Panc1 (cell line): Measurements from ENCODE around the gene PHYHIPL. TPM values are rescaled to one million over a fixed set of nuclear protein-coding genes. Genes with fewer than 3 reads are reported as not detected.

Experiments used
- ATAC-seq: fragments of 200-7000 bp; cut with Tn5 transposase; 2 replicates; pipeline ENCODE4 v1.9.1; 2020; ENCODE audit warnings: mild to moderate bottlenecking, moderate library complexity
- BruUV-seq: library from RNA; stranded (reverse); fragments of 400-500 nt; replicated peaks from 2 replicates; lab custom pipeline; 2021; lab: Mats Ljungman, UMichigan
- CTCF ChIA-PET: fragments of 300-600 bp; sonication (Branson Sonifier 250); formaldehyde crosslinking; loops from one replicate; lab custom pipeline; 2022; ENCODE audit warnings: antibody characterized with exemption; lab: Charles Lee
- POLR2A ChIA-PET: fragments of 300-600 bp; sonication (Branson Sonifier 250); formaldehyde crosslinking; loops from one replicate; lab custom pipeline; 2022; ENCODE audit warnings: antibody characterized with exemption; lab: Charles Lee
- DNase-seq: peaks from one replicate; pipeline ENCODE4 v3.0.0-alpha.2; 2010; ENCODE audit warnings: low read depth, low spot score
- H3K27ac ChIP-seq: 2 replicates; pipeline ENCODE4 v1.5.1; 2011; ENCODE audit warnings: mild to moderate bottlenecking, low read length, inconsistent platforms
- H3K27me3 ChIP-seq: fragments of 200-500 bp; sonication (Bioruptor generic); 2 replicates; pipeline ENCODE4 v1.6.0; 2014; ENCODE audit warnings: low read length, inconsistent platforms; ENCODE audit not compliant: control insufficient read depth, insufficient read depth
- H3K36me3 ChIP-seq: fragments of 200-500 bp; sonication (Bioruptor generic); 2 replicates; pipeline ENCODE4 v1.5.1; 2014; ENCODE audit warnings: inconsistent platforms, mild to moderate bottlenecking, low read length, moderate library complexity; ENCODE audit not compliant: control insufficient read depth, insufficient read depth
- H3K4me1 ChIP-seq: 2 replicates; pipeline ENCODE4 v1.5.1; 2011; ENCODE audit warnings: inconsistent platforms, mild to moderate bottlenecking, low read length, moderate library complexity; ENCODE audit not compliant: control insufficient read depth, insufficient read depth
- H3K4me3 ChIP-seq, 2 experiments: 2 replicates each; pipeline ENCODE4 v1.5.1; 2011 to 2012; ENCODE audit warnings: low read depth in 2 of 2, low read length in 2 of 2, mild to moderate bottlenecking in 2 of 2, inconsistent platforms in 1 of 2, moderate library complexity in 1 of 2
- H3K9me3 ChIP-seq: fragments of 200-500 bp; sonication (Bioruptor generic); 2 replicates; pipeline ENCODE4 v1.5.1; 2014; ENCODE audit warnings: low read depth, mild to moderate bottlenecking, inconsistent platforms, low read length, moderate library complexity; ENCODE audit not compliant: control insufficient read depth, insufficient read depth
- CTCF ChIP-seq: fragments of 450-650 bp; IDR thresholded peaks from 2 replicates; pipeline ENCODE4 v1.5.1; 2017; ENCODE audit warnings: mild to moderate bottlenecking
- POLR2AphosphoS5 ChIP-seq: IDR thresholded peaks from 2 replicates; pipeline ENCODE4 v1.6.1; 2012; ENCODE audit warnings: mild to moderate bottlenecking, low read depth, low read length, moderate library complexity
- REST ChIP-seq, 2 experiments: IDR thresholded peaks; 2 replicates each; pipeline ENCODE4 v1.6.1; 2011 to 2012; ENCODE audit warnings: low read depth in 2 of 2, control low read depth in 1 of 2, low read length in 1 of 2, mild to moderate bottlenecking in 1 of 2, moderate library complexity in 1 of 2; ENCODE audit not compliant: insufficient read depth in 1 of 2
- SIN3A ChIP-seq: IDR thresholded peaks from 2 replicates; pipeline ENCODE4 v1.6.1; 2012; ENCODE audit warnings: low read depth, mild to moderate bottlenecking, low read length, moderate library complexity, borderline replicate concordance; ENCODE audit not compliant: insufficient read depth
- TCF7L2 ChIP-seq: IDR thresholded peaks from 2 replicates; pipeline ENCODE4 v1.6.1; 2011; ENCODE audit warnings: mild to moderate bottlenecking, low read depth, low read length, inconsistent platforms
- in situ Hi-C: cut with HindIII; loops from 2 replicates; pipeline ENCODE4 v1.10.0; 2016; ENCODE audit warnings: low sequenced_read_pairs, low pct_unique_long_range_greater_than_20kb
- intact Hi-C: fragments of 100-400 bp; cut with micrococcal nuclease; formaldehyde crosslinking; loops from one replicate; pipeline ENCODE4 v1.10.0; 2022; ENCODE audit not compliant: unreplicated experiment
- total RNA-seq: library from RNA; stranded (reverse); gene quantifications from one replicate; pipeline ENCODE4 v1.2.1, GENCODE V29; 2021; ENCODE audit not compliant: unreplicated experiment

Gene PHYHIPL
- total RNA-seq, 1 experiment from 2014 or later = not detected

- DNase-seq (no peak), ATAC-seq (no peak)
- BruUV-seq = no TSS peak
- Histone ChIP-seq H3K27ac (no peak overlapping the region), H3K4me1 (no peaks in the 10 kb centered on the region), H3K36me3 (no peaks in the 10 kb centered on the region), H3K4me3 (no peak overlapping the region), H3K27me3 (no peaks in the 10 kb centered on the region), H3K9me3 (no peaks in the 10 kb centered on the region; the same call in 1 of the 2 replicates)
- TF ChIP-seq REST (IDR thresholded peaks at IDR 0.05; ENCODE audit: insufficient read depth in 1 of 2, low read depth in 2 of 2, low read length in 1 of 2) (no peak), TCF7L2 (no peak), SIN3A (no peak), POLR2AphosphoS5 (no peak)
- in situ Hi-C loops (no loop called here), intact Hi-C loops (no loop called here)
- ChIA-PET POLR2A (no interaction called here), CTCF (no interaction called here)
These were observed 32.9 kb upstream of the PHYHIPL start for GRCh38 chr10:59143544-59143943.

GRCh38 chr10:59148701-59149100 is 27.7 kb upstream of the PHYHIPL start:
- no peak overlapping the region for H3K4me3 ChIP-seq
- intact Hi-C loops (no loop called here), in situ Hi-C loops (no loop called here)
- DNase-seq (no peak), ATAC-seq (no peak)
- BruUV-seq = no TSS peak
- no peaks in the 10 kb centered on the region for H3K9me3 ChIP-seq
- no peaks in the 10 kb centered on the region for H3K27me3 ChIP-seq
- H3K27ac ChIP-seq = no peak overlapping the region
- no peaks in the 10 kb centered on the region for H3K4me1 ChIP-seq
- TF ChIP-seq POLR2AphosphoS5 (no peak), TCF7L2 (no peak), SIN3A (no peak), REST (IDR thresholded peaks at IDR 0.05; ENCODE audit: insufficient read depth in 1 of 2, low read depth in 2 of 2, low read length in 1 of 2) (no peak), CTCF (no peak)
- no peaks in the 10 kb centered on the region for H3K36me3 ChIP-seq
- POLR2A ChIA-PET = no interaction called here
- CTCF ChIA-PET = no interaction called here
